AG09309 (cell line): ENCODE results near the gene PCDHGB4.
A peak's percentile ranks its signal among the peaks of the same experiment; 100 is the strongest.
"Not testable (repeated sequence)": the region's sequence is repeated elsewhere in the genome, so short reads cannot be mapped to it uniquely, and the experiment has no call there.

ENCODE experiments used
- DNase-seq: peaks from one replicate; pipeline ENCODE4 v3.0.0-alpha.2; 2010; ENCODE audit warnings: low read depth
- H3K4me3 ChIP-seq: 2 replicates; pipeline ENCODE4 v1.5.1; 2011; ENCODE audit warnings: mild to moderate bottlenecking, low read depth, low read length, moderate library complexity; ENCODE audit not compliant: control insufficient read depth
- CTCF ChIP-seq: IDR thresholded peaks from 2 replicates; pipeline ENCODE4 v1.5.1; 2011; ENCODE audit warnings: mild to moderate bottlenecking, low read depth, low read length, inconsistent platforms; ENCODE audit not compliant: insufficient read depth, control insufficient read depth; ENCODE audit errors: missing control alignments

Gene PCDHGB4

GRCh38 chr5:141369994-141370848 lies 17.3 kb upstream of the PCDHGB4 start, which contains the start of gene PCDHGB3:
Gene PCDHGB3, plus strand, starts transcription at chr5:141370242. Its CDS starts 153 bp downstream, at chr5:141370395.
- peak within 1 kb of the TSS; percentile 32 for H3K4me3 ChIP-seq
- peak; percentile 63 for TF ChIP-seq CTCF
- no peak for DNase-seq

- no peak for DNase-seq
- H3K4me3 ChIP-seq: no peak overlapping the region
- no peak for TF ChIP-seq CTCF
These were observed 15.7 kb upstream of the PCDHGB4 start for GRCh38 chr5:141371572-141372475.

- H3K4me3 ChIP-seq: peak within 1 kb of the TSS; percentile 39
- no peak for DNase-seq
- peak; percentile 66 for TF ChIP-seq CTCF
These were observed 13.7 kb upstream of the PCDHGB4 start, which contains the start of gene PCDHGA6 for GRCh38 chr5:141373673-141374317. Gene PCDHGA6, plus strand, starts transcription at chr5:141373891. Its CDS starts 193 bp downstream, at chr5:141374084.

GRCh38 chr5:141374627-141375026 lies 12.9 kb upstream of the PCDHGB4 start:
- DNase-seq: no peak
- no peak overlapping the region; the same call in 1 of the 2 replicates for H3K4me3 ChIP-seq
- no peak for TF ChIP-seq CTCF

- TF ChIP-seq CTCF: peak; percentile 17
- not testable (repeated sequence) for H3K4me3 ChIP-seq, DNase-seq
These were observed 11.9 kb upstream of the PCDHGB4 start for GRCh38 chr5:141375444-141376155.
